Measurements from ENCODE around the gene RANBP2. TPM values are rescaled to one million over a fixed set of nuclear protein-coding genes. Genes with fewer than 3 reads are reported as not detected.
A peak's percentile ranks its signal among the peaks of the same experiment; 100 is the strongest.

Gene RANBP2
- total and polyA plus RNA-seq, 9 of the 15 experiments (the other 6 are each of a cell fraction or from before 2014, with no cell fraction given): 11.7 to 97.4 (median 48.1) TPM

DNA sequence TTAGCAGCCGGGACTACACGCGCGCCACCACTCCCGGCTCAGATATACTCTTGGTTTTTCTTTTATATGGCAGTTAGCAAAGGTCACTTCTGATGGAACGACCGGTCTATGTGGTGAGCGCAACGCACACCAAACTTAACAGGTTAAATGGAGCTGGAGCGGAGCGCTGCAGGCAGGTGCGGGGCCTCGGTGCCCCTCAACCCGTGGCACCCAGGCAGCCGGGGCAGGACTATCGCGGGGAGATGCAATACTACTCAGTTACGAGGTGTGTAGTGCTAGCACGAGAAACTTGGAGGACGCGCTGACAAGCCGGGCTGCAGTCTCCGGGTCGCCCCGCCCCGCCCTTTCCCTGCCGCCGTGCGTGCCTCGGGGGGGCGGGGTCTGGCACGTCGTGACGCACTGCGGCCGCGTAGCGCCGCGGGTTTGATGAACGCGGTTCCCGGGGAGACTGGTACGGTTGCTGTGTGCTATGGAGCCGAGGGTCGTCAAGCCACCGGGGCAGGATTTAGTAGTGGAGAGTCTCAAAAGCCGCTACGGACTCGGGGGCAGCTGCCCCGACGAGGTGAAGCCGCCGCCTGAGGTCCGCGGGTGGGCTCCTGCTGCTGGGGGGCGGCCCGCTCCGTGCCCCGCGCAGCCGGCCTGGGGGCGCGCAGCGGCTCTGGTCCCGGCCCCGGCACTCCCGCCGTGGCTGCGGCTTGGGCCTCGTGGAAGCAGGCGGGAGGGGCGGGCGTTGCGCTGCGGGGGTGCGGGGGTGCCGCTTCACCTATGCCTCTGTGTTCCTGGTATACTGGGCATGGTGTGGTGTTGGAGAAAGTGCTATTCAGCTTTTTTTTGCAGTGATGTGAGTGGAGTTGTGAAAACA lies 67.3 kb downstream of the RANBP2 start, which contains the start of gene CCDC138 (continued):
- TF ChIP-seq, protein P1, sequence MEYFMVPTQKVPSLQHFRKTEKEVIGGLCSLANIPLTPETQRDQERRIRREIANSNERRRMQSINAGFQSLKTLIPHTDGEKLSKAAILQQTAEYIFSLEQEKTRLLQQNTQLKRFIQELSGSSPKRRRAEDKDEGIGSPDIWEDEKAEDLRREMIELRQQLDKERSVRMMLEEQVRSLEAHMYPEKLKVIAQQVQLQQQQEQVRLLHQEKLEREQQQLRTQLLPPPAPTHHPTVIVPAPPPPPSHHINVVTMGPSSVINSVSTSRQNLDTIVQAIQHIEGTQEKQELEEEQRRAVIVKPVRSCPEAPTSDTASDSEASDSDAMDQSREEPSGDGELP (CRISPR knock-in tag; IDR thresholded peaks at IDR 0.05; ENCODE audit: borderline replicate concordance): peak; percentile 69
- no peak for TF ChIP-seq CBX2 (IDR thresholded peaks at IDR 0.05; ENCODE audit: insufficient read depth, low read length, poor library complexity, severe bottlenecking)
- no peak for TF ChIP-seq ZBTB49 (CRISPR knock-in tag; IDR thresholded peaks at IDR 0.05; ENCODE audit: borderline replicate concordance)
- no peak for TF ChIP-seq TFAM (CRISPR knock-in tag; conservative IDR thresholded peaks at IDR 0.05)

- intact Hi-C loops (cut with micrococcal nuclease): no loop called here
- in situ Hi-C loops (cut with MboI): no loop called here
- peaks cover 31% of the 10 kb centered on the region for H3K79me2 ChIP-seq (ENCODE audit: control insufficient read depth, insufficient read depth, low read length)
- ChIA-PET POLR2A (no interaction called here), CTCF (ENCODE audit: low intra/inter-chr PET ratio) (no interaction called here)
- H3K9me3 ChIP-seq (replicated peaks; ENCODE audit: control insufficient read depth, insufficient read depth, low read depth, low read length): no peaks in the 10 kb centered on the region
- DNase-seq (ENCODE audit: extremely low read depth in 1 of 4, low spot score in 3 of 4) (no peak), FAIRE-seq (no peak), ATAC-seq (no peak)
- peak overlapping the region; percentile 87 for H3K27ac ChIP-seq (ENCODE audit: extremely low read depth, low read depth, low read length)
- peak overlapping the region; percentile 82 to 99 for H3K9ac ChIP-seq (ENCODE audit: insufficient read depth in 1 of 2, low read depth in 2 of 2, low read length in 2 of 2)
- peak overlapping the region; percentile 92 for H3K4me3 ChIP-seq
- H2AFZ ChIP-seq (ENCODE audit: low read depth, low read length): peak overlapping the region; percentile 81
- H3K36me3 ChIP-seq (ENCODE audit: control insufficient read depth, insufficient read depth, low read length): peaks cover 63% of the 10 kb centered on the region
- WGBS (ENCODE audit: insufficient coverage, low coverage, missing lambda C conversion rate): 2% methylated on average over 6 of the region's 6 CpGs
- no peaks in the 10 kb centered on the region for H3K9me1 ChIP-seq (ENCODE audit: control insufficient read depth, insufficient read depth, low read length)
- H3K27me3 ChIP-seq (ENCODE audit: control insufficient read depth in 2 of 2, insufficient read depth in 2 of 2, low read length in 2 of 2): no peaks in the 10 kb centered on the region
- no peaks in the 10 kb centered on the region for H4K20me1 ChIP-seq (replicated peaks; ENCODE audit: control insufficient read depth, insufficient read depth, low read length)
- H3K4me2 ChIP-seq (ENCODE audit: insufficient read depth, low read length): peak overlapping the region; percentile 87
- peaks cover 6 to 12% of the 10 kb centered on the region in 2 experiments; a peak in 2 of 5 replicates for H3K4me1 ChIP-seq (replicated peaks in 1 of 2; ENCODE audit: control insufficient read depth in 2 of 2, insufficient read depth in 2 of 2, low read length in 2 of 2)
- BruUV-seq (replicated peaks): TSS peak; percentile 44
- TF ChIP-seq ZNF274 (IDR thresholded peaks at IDR 0.05; ENCODE audit: borderline replicate concordance, low read depth, low read length): no peak
- TF ChIP-seq ARHGAP35 (IDR thresholded peaks at IDR 0.05; ENCODE audit: partially characterized antibody): no peak
- no peak for TF ChIP-seq CREB1 (IDR thresholded peaks at IDR 0.05)
- no peak for TF ChIP-seq CREB1 (CRISPR knock-in tag; IDR thresholded peaks at IDR 0.05)
- TF ChIP-seq KLF6 (CRISPR knock-in tag; IDR thresholded peaks at IDR 0.05; ENCODE audit: borderline replicate concordance): no peak
- no peak for TF ChIP-seq POLR2AphosphoS5 (IDR thresholded peaks at IDR 0.05; ENCODE audit: control insufficient read depth, insufficient read depth, low read depth, low read length)
- peak; percentile 50 for TF ChIP-seq CEBPB (tag; IDR thresholded peaks at IDR 0.05)
- no peak for TF ChIP-seq SMARCC2 (IDR thresholded peaks at IDR 0.05; ENCODE audit: low read depth)
- no peak for TF ChIP-seq ZBED1 (IDR thresholded peaks at IDR 0.05)
- TF ChIP-seq GATAD2A (IDR thresholded peaks at IDR 0.05): no peak
These were observed 67.9 kb downstream of the RANBP2 start for GRCh38 chr2:108787216-108787541.
